GM18907 (cell line): ENCODE measurements around the gene SCGB3A1.

ENCODE experiments used
- ATAC-seq: cut with Tn5 transposase; IDR thresholded peaks from one replicate; pipeline ENCODE4 v1.9.1; 2021; ENCODE audit warnings: mild to moderate bottlenecking, moderate library complexity; ENCODE audit not compliant: unreplicated experiment

The SCGB3A1 gene

GRCh38 chr5:180591311-180591887, at the start of gene SCGB3A1:
Gene SCGB3A1, minus strand, starts transcription at chr5:180591499. Its CDS starts 37 bp downstream, at chr5:180591462.
- ATAC-seq, result no peak

GRCh38 chr5:180640611-180640860, 49.2 kb upstream of the SCGB3A1 start:
- ATAC-seq, result no peak

- no peak for ATAC-seq
Measured at GRCh38 chr5:180639741-180640610, 48.7 kb upstream of the SCGB3A1 start.

- no peak for ATAC-seq
Measured at GRCh38 chr5:180639287-180639686, 48.0 kb upstream of the SCGB3A1 start.

GRCh38 chr5:180637962-180638680, 46.8 kb upstream of the SCGB3A1 start:
- no peak for ATAC-seq

- no peak for ATAC-seq
Measured at GRCh38 chr5:180636403-180637075, 45.2 kb upstream of the SCGB3A1 start.

DNA sequence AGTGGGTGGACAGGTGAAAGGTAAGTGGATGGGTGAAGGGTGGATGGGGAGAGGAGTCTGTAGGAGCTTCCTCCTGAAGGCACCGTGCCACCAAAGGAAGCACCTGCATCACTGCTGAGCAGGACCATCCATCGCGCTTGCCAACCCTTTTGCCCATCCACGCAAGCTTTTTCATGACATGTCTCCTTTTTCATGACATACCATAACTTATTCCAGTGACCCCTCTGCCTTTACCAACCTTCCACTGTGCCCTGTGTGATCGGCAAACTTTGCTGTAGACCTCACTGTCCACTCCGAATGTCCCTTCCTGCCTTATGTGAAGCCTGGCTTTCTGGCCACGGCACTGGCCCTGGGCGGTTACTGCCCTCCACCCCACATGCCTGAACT, 44.7 kb upstream of the SCGB3A1 start:
- ATAC-seq, result no peak

GRCh38 chr5:180633283-180634177, 42.2 kb upstream of the SCGB3A1 start:
- no peak for ATAC-seq

DNA sequence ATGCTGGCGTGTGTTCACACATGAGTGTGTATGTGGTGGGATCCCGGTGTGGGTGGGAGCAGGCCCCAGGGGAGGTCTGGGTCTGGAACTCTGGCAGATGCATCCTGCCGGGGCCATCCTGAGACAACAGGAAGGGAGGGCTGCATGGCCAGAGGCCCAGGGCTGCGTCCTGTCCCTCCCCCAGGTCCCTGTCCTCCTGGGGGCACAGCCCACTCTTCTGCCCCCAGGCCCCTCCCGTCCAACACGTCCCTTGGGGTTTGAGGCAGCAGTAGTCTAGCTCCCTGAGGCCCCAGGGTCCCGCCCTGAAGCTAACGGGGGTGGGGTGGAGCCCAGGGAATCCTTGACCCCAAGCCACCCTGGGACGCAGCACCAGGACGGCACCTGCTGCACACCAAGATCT, 41.5 kb upstream of the SCGB3A1 start:
- no peak for ATAC-seq

DNA sequence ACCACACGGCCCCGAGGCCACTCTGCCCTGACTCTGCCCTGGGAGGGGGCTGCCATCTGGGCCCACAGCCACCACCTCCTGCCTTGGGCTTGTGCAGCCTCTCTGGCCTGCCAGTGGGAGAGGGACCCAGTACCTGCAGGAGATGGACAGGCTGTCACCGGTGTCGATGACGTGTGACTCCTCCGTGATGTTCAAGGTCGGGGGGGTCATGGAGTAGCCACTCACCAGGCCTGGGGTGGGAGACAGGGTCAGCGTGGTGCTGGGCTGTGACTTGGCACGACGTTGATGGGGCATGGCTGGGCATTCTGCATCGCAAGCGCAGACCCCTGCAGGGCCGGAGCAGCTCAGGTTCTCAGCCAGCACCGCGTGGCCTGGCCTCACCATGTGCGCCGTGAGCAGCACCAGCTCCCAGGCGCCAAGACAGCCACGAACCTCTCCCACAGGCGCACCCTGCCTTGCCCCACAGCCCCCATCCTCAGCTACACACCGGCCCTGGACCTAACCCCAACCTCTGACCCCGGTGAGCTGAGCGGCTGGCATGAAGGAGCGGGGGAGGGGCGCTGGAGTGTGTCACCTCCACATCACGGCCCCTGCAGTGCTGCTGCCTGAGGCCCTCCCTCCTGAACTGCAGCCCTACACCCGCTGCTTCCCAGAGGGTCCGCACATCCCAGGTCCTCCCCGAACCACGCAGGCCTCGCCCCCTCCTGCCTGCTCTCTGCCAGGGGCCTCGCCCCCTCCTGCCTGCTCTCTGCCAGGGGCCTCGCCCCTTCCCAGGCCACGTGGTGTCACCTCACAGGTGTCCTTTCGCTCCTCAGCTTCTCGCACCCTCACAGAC, 40.5 kb upstream of the SCGB3A1 start:
- ATAC-seq, result no peak

GRCh38 chr5:180630426-180630825, 39.1 kb upstream of the SCGB3A1 start:
- no peak for ATAC-seq

- no peak for ATAC-seq
Measured at GRCh38 chr5:180629831-180630382, 38.6 kb upstream of the SCGB3A1 start.

GRCh38 chr5:180628827-180629750, 37.8 kb upstream of the SCGB3A1 start:
- no peak for ATAC-seq

- ATAC-seq, result no peak
Measured at GRCh38 chr5:180628211-180628610, 36.9 kb upstream of the SCGB3A1 start.

DNA sequence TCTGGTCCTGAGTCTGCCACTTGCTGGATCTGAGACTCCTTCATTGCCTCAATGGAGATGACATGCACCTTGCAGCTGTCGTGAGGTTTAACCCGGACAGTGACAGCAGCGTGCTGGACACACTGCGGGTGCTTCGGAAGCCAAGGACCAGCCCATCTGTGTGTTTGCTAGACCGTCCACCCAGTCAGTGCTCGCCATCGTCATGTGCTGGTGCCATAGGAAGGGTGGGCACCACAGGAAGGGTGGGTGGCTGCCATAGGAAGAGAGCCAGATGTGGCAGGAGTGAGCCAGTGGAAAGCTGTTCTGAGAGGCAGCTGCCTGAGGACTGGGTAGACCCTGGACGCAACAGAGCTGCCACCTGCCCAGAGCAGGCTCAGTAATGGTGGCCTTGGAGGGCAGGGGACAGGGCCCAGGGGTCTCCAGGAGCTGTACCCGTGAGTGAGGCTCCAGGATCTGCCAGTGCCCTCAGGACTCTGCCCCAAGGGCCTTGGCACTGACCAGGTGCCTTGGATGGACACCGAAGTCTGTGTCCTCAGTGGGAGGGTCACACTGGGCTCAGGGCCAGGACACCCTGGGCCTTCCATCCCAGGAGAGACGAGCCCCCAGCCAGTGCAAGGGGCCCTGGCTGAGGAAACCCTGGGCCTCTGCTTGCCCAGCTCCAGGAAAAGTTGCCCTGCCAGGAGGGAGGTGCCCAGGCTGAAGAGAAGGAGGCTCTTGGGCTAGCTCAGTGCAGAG, 36.3 kb upstream of the SCGB3A1 start:
- no peak for ATAC-seq

DNA sequence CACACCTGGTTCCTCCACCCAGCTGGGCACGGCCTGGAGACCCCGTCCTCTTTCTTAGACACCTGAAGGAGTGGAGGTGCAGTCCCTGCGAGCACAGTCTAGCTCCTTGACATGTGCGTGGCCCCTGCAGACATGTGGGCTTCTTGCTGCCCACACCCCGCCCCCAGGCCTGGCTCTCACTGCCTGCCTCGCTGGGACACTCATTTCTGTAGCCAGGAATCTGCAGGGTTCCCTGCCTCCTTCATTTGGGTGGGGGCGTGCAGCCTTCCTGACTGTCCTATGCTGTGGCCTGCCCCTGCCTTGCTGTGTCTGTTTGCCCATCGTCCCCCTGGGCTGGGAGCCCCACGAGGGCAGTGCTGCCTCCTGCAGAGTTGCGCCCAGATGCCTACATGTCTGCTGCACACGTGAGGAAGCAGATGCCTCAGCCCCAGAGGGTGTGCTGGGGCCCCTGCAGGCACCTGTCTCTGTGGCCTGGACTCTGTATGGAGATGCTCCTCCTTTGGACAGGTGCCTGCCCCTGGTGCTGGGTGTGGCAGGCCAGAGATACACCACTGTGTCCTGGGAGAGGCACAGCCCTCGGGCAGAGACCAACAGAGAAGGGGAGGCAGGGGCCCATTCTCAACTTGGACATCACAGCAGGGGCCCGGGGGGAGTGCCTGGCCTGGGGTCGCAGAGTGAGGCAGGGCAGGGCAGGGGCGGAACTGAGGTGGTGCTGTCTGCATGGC, 35.5 kb upstream of the SCGB3A1 start:
- no peak for ATAC-seq
